ENCODE results near the gene KIAA0513. TPM values are rescaled to one million over a fixed set of nuclear protein-coding genes. Genes with fewer than 3 reads are reported as not detected.
A peak's percentile ranks its signal among the peaks of the same experiment; 100 is the strongest.

The KIAA0513 gene
- total RNA-seq, 1 donor from 2014 or later: 131 TPM

DNA sequence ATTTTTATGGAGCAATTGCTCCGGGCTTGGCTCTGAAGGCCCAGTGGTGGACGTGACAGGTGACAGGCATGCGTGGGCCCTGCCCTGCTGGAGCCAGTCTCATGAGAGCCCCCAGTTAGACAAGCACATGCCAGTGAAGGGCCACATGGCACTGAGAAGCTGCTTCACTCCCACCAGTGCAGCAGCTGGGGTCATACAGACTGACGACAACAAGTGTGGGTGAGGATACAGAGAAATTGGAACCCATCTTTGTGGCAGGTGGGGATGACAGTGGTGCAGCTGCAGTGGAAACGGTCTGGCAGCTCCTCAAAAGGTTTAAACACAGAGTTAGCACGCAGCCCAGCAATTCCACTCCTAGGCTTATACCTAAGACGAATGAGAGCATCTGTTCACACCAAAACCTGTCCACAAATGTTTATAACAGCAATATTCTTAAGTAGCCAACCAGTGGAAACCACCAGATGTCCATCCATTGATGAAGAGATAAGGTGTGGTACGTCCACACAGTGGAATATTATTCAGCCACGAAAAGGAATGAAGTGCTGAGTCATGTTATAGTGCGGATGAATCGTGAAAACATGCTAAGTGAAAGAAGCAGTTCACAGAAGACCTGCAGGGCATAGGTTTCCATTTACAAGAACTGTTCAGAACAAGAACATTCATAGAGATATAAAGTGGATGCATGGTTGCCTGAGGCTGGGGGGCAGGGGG, 97.2 kb downstream of the KIAA0513 start:
- TF ChIP-seq, protein P1, sequence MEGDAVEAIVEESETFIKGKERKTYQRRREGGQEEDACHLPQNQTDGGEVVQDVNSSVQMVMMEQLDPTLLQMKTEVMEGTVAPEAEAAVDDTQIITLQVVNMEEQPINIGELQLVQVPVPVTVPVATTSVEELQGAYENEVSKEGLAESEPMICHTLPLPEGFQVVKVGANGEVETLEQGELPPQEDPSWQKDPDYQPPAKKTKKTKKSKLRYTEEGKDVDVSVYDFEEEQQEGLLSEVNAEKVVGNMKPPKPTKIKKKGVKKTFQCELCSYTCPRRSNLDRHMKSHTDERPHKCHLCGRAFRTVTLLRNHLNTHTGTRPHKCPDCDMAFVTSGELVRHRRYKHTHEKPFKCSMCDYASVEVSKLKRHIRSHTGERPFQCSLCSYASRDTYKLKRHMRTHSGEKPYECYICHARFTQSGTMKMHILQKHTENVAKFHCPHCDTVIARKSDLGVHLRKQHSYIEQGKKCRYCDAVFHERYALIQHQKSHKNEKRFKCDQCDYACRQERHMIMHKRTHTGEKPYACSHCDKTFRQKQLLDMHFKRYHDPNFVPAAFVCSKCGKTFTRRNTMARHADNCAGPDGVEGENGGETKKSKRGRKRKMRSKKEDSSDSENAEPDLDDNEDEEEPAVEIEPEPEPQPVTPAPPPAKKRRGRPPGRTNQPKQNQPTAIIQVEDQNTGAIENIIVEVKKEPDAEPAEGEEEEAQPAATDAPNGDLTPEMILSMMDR (IDR thresholded peaks at IDR 0.05): no peak
- intact Hi-C loops (cut with DNase I): loop anchor here (2.0 to 10.0 kb wide), 5 partner anchors 36 to 488 kb away; partner anchors contain the start of gene GSE1
- Histone ChIP-seq H3K4me3 (peak overlapping the region in 1 of 2 donors; percentile 29), H3K36me3 (no peaks in the 10 kb centered on the region), H3K27ac (peak overlapping the region; percentile 82 to 94), H3K27me3 (no peaks in the 10 kb centered on the region), H3K9me3 (no peaks in the 10 kb centered on the region), H3K4me1 (peaks cover 13 to 41% of the 10 kb centered on the region in 2 donors)
- no peak for DNase-seq (ENCODE audit: low spot score in 2 of 2)

DNA sequence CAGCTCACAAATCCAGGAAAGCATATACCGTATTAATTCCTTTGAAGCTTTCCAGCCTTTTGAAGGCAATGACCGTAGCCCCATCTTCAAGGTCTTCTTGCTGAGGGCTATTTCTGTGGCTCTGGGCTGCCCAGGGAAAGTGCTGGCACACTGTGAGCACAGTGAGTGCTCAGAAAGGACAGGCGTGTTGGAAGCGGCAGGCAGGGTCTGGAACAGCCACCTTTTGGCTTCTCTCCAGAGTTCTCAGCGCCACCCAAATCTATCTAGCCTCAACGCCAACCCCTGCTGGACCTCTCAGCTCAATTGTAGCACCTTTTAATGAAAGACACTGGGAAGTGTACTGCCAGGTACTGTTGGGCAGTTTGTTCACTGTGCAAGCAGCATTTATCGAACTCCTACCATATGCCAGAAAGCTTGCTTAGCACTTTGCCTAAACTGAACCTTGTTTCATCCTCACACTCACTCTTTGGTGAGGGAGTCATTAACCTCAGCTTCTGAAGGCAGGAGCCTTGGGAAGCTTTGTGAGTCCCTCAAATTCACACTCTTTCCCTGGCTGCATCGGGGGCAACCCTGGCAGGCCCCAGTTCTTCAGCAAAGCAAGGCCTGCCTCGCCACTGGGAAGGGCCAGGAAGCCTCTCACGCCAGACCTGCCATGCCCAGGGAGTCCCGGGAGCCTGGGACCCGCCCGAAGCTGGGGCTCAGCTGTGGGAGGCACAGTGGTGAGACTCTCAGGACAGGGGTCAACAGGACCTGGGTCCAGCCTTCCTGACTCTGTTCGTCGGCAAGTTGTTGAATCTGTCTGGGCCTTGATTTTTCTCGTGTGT, 98.2 kb downstream of the KIAA0513 start:
- Histone ChIP-seq H3K27me3 (no peaks in the 10 kb centered on the region), H3K27ac (peak overlapping the region; percentile 88 to 94), H3K4me1 (peaks cover 15 to 51% of the 10 kb centered on the region in 2 donors), H3K4me3 (no peak overlapping the region), H3K9me3 (no peaks in the 10 kb centered on the region), H3K36me3 (no peaks in the 10 kb centered on the region)
- intact Hi-C loops (cut with DNase I): loop anchor here (2.0 to 10.0 kb wide), 3 partner anchors 35 to 389 kb away; no protein-coding TSS in a partner anchor
- TF ChIP-seq, protein P1 (IDR thresholded peaks at IDR 0.05): no peak
- DNase-seq (ENCODE audit: low spot score in 2 of 2): no peak

DNA sequence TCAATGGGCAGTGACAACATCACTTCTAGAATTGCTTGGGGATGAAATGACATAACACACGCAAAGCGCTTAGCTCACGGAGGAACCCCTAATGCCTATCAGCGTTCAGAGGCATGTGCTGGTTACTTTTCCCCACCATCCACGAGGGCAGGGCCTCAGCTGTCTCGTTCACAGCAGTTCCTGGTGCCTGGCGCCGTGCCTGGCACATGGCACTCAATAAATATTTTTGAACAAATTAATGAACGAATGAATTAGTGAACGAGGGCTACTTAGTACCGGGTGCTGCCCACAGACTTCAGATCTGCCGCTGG, 98.8 kb downstream of the KIAA0513 start:
- TF ChIP-seq, protein P1 (IDR thresholded peaks at IDR 0.05): no peak
- intact Hi-C loops (cut with DNase I): loop anchor here (5.0 to 10.0 kb wide), 2 partner anchors 111 to 388 kb away; no protein-coding TSS in a partner anchor
- Histone ChIP-seq H3K4me1 (peaks cover 19 to 57% of the 10 kb centered on the region in 2 donors), H3K27me3 (no peaks in the 10 kb centered on the region), H3K4me3 (no peak overlapping the region), H3K36me3 (no peaks in the 10 kb centered on the region), H3K27ac (peak overlapping the region; percentile 88 to 94), H3K9me3 (no peaks in the 10 kb centered on the region)
- no peak for DNase-seq (ENCODE audit: low spot score in 2 of 2)

DNA sequence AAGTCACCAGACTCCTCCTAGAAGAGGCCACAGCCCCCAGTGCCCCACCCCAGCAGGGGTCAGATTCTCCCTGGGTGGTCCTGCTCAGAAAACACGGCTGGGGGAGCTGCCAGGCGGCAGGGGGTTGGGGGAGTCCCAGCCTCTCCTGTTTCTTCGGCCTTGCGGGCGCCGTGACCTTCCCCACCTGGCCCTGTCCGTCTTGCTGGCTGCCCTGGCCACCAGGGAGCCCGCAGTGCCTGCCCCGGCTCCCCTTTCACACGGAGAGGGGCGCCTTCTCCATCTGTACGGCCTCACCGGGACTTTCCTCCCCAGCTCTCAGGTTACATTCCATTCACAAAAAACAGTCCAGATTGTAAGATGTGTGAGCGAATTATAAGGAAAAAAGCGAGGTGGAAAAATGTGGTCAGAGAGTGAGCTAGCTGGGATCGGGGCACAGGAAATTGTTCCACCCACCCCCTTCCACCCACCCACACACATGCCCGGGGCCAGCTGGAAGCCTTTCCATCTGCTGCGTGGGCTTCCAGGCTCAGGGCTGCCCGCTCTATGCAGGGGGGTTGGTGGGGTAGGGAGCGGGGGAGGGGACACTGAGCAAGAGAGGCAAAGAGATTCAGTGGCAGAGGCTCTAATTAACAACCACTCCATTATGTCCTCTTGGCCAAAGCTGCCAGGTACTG, 99.2 kb downstream of the KIAA0513 start:
- intact Hi-C loops (cut with DNase I): loop anchor here (5.0 to 10.0 kb wide), 2 partner anchors 110 to 388 kb away; no protein-coding TSS in a partner anchor
- Histone ChIP-seq H3K4me1 (peaks cover 19 to 57% of the 10 kb centered on the region in 2 donors), H3K27ac (peak overlapping the region; percentile 88 to 94)

DNA sequence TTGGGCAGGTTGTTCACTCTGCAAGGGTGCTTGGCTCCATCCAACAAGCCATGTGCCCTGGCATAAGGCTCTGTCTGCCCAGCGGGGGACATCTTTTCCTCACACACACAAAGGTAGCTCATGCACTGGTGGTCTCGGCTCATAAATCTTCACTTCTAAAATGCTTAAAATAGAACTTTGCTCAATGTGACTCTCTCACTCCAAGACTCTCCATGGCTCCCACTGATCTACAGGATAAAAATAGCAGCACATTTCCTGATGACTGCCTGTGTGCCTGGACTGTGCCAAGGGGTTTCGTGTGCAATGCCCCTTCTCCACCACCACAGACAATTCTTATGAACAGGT, 99.8 kb downstream of the KIAA0513 start:
- H3K36me3 ChIP-seq: no peaks in the 10 kb centered on the region
- intact Hi-C loops (cut with DNase I): loop anchor here (5.0 to 10.0 kb wide), 2 partner anchors 110 to 387 kb away; no protein-coding TSS in a partner anchor
- no peak for DNase-seq (ENCODE audit: low spot score in 2 of 2)
- TF ChIP-seq, protein P1 (IDR thresholded peaks at IDR 0.05): no peak
- H3K4me3 ChIP-seq: no peak overlapping the region
- peaks cover 19 to 57% of the 10 kb centered on the region in 2 donors for H3K4me1 ChIP-seq
- H3K27ac ChIP-seq: peak overlapping the region; percentile 88 to 94
- no peaks in the 10 kb centered on the region for H3K9me3 ChIP-seq
- no peaks in the 10 kb centered on the region for H3K27me3 ChIP-seq

More for the DNA sequence above, 99.2 kb downstream of the KIAA0513 start:
- peak in 1 of 2 donors; percentile 90 for DNase-seq (ENCODE audit: low spot score in 2 of 2)
- Histone ChIP-seq H3K9me3 (no peaks in the 10 kb centered on the region), H3K4me3 (peak overlapping the region in 1 of 2 donors; percentile 9), H3K27me3 (no peaks in the 10 kb centered on the region), H3K36me3 (no peaks in the 10 kb centered on the region)
- TF ChIP-seq, protein P1 (IDR thresholded peaks at IDR 0.05): no peak

Data from ascending aorta (tissue), 2 donors.